Prostate gland (tissue), 2 donors: Measurements from ENCODE around the gene COG5. TPM values are rescaled to one million over a fixed set of nuclear protein-coding genes. Genes with fewer than 3 reads are reported as not detected.

Experiments
- DNase-seq: peaks from one replicate; pipeline ENCODE4 v3.0.0-alpha.2; 2019; ENCODE audit warnings: low spot score
- H3K27ac ChIP-seq, 2 donors: fragments of 200-600 bp; sonication (generic); 2 replicates each; pipeline ENCODE4 v1.5.1; 2017 to 2019
- H3K27me3 ChIP-seq: fragments of 200-600 bp; sonication (generic); replicated peaks from 2 replicates; pipeline ENCODE4 v1.5.1; 2019; ENCODE audit not compliant: insufficient read depth
- H3K36me3 ChIP-seq, 2 donors: fragments of 200-600 bp; sonication (generic); 1 replicate in 1 of 2; 2 replicates in 1 of 2; pipeline versions ENCODE4 v1.5.1 to v1.8.1; 2017 to 2019
- H3K4me1 ChIP-seq: fragments of 200-600 bp; sonication (generic); replicated peaks from 2 replicates; pipeline ENCODE4 v1.5.1; 2019
- H3K4me3 ChIP-seq, 2 donors: fragments of 200-600 bp; sonication (generic); 2 replicates each; pipeline ENCODE4 v1.5.1; 2017 to 2019
- H3K9me3 ChIP-seq: fragments of 200-600 bp; sonication (generic); 2 replicates; pipeline ENCODE4 v1.5.1; 2017
- POLR2A ChIP-seq: fragments of 450-650 bp; IDR thresholded peaks from one replicate; pipeline ENCODE4 v1.6.1; 2016; ENCODE audit warnings: antibody characterized with exemption, mild to moderate bottlenecking
- POLR2AphosphoS5 ChIP-seq: sonication (generic); formaldehyde crosslinking; IDR thresholded peaks from one replicate; pipeline ENCODE4 v1.6.1; 2017; ENCODE audit warnings: antibody characterized with exemption
- WGBS: methylation state at CpG from one replicate; pipeline ENCODE4 v1.1.5; 2018; 5-methylcytosine and 5-hydroxymethylcytosine counted together
- intact Hi-C: fragments of 100-400 bp; cut with DNase I; formaldehyde crosslinking; loops from one replicate; pipeline ENCODE4 v1.14.2; 2022
- total RNA-seq, 2 donors: library from RNA; depleted of rRNA; stranded (reverse); fragments of >200 nt; gene quantifications; one replicate each; pipeline ENCODE4 v1.1.0, GENCODE V29; 2016
- TF ChIP-seq, protein P1 (sequence below), 4 experiments: fragments of 200-600 bp in 2 of 4; fragments of 450-650 bp in 2 of 4; sonication (generic) in 2 of 4; IDR thresholded peaks; 1 replicate in 3 of 4; 2 replicates in 1 of 4; pipeline ENCODE4 v1.5.1; 2016 to 2019; ENCODE audit warnings: antibody characterized with exemption in 4 of 4, mild to moderate bottlenecking in 2 of 4, moderate library complexity in 2 of 4

The COG5 gene
- total RNA-seq, 2 donors from 2014 or later, result 35.1 to 86.4 TPM

DNA sequence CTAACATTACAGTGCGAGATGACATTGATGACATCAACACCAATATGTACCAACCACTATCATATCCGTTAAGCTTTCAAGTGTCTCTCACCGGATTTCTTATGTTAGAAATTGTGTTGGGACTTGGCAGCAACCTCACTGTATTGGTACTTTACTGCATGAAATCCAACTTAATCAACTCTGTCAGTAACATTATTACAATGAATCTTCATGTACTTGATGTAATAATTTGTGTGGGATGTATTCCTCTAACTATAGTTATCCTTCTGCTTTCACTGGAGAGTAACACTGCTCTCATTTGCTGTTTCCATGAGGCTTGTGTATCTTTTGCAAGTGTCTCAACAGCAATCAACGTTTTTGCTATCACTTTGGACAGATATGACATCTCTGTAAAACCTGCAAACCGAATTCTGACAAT is 89.6 kb downstream of the COG5 start:
- TF ChIP-seq POLR2A (no peak), POLR2AphosphoS5 (no peak)
- TF ChIP-seq, protein P1, sequence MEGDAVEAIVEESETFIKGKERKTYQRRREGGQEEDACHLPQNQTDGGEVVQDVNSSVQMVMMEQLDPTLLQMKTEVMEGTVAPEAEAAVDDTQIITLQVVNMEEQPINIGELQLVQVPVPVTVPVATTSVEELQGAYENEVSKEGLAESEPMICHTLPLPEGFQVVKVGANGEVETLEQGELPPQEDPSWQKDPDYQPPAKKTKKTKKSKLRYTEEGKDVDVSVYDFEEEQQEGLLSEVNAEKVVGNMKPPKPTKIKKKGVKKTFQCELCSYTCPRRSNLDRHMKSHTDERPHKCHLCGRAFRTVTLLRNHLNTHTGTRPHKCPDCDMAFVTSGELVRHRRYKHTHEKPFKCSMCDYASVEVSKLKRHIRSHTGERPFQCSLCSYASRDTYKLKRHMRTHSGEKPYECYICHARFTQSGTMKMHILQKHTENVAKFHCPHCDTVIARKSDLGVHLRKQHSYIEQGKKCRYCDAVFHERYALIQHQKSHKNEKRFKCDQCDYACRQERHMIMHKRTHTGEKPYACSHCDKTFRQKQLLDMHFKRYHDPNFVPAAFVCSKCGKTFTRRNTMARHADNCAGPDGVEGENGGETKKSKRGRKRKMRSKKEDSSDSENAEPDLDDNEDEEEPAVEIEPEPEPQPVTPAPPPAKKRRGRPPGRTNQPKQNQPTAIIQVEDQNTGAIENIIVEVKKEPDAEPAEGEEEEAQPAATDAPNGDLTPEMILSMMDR (IDR thresholded peaks at IDR 0.05), result no peak
- Histone ChIP-seq H3K4me3 (no peak overlapping the region), H3K27ac (no peak overlapping the region), H3K4me1 (no peaks in the 10 kb centered on the region), H3K36me3 (no peaks in the 10 kb centered on the region), H3K9me3 (no peaks in the 10 kb centered on the region), H3K27me3 (no peaks in the 10 kb centered on the region)
- intact Hi-C loops, result no loop called here
- 84% methylated on average over 5 of the region's 5 CpGs for WGBS
- no peak for DNase-seq

DNA sequence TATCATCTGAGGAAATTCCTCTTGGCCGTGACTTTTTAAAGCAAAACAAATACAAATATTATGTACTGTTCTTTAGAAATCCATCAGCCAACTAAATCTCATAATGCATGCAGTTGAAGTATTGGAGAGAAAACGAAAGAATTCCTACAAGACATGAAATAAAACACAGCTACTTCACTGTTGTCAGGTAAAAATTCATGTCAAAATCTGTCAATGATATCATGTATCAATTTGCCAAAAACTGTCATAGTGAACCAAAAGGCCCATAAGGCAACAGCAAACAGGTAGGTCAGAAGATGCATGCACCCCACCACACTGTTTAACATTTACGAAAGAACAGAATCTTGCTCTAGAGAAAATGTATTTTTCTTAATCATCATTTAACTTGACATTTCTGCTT is 91.6 kb downstream of the COG5 start:
- Histone ChIP-seq H3K4me3 (no peak overlapping the region), H3K27ac (no peak overlapping the region), H3K9me3 (no peaks in the 10 kb centered on the region), H3K27me3 (no peaks in the 10 kb centered on the region), H3K36me3 (no peaks in the 10 kb centered on the region), H3K4me1 (no peaks in the 10 kb centered on the region)
- DNase-seq, result no peak
- intact Hi-C loops, result no loop called here
- WGBS, result 65% methylated on average over 3 of the region's 3 CpGs
- TF ChIP-seq, protein P1 (IDR thresholded peaks at IDR 0.05), result no peak
- TF ChIP-seq POLR2AphosphoS5 (no peak), POLR2A (no peak)

DNA sequence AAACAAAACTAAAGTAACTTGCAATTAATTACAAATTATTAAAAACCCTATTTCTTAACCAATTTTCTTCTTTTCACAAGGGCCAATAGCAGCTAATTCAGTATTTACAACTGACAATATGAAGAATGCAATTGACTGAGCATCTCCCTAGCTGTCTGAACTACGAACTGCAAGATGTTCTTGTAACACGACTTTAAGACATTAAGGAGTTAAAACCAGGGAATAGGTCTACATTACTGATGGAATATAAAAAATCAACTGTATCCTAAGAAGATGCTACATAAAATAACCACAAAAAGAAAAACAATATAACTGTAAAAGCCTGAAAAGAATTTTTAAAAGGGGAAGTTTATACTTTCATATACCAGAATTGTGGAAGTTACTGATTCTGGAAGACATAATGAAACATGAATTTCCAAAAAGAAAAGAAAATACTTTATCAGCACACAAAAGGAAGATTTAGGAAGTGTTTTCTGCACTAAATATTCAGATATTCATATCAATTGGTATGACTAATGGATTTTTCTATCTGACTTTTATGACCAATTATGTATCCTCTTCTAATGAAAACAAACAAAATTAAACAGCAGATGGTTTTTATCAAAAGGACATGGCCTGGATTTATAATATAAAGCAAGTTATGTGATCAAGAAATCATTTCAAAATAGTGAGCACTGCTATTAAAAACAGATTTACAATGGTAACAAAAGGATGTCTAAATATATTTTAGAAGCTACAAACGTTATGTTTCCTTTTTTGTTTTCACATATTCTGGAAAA is 92.2 kb downstream of the COG5 start:
- Histone ChIP-seq H3K4me1 (no peaks in the 10 kb centered on the region), H3K27ac (no peak overlapping the region), H3K4me3 (no peak overlapping the region), H3K27me3 (no peaks in the 10 kb centered on the region), H3K36me3 (no peaks in the 10 kb centered on the region), H3K9me3 (no peaks in the 10 kb centered on the region)
- intact Hi-C loops, result no loop called here
- WGBS, result 65% methylated on average over 3 of the region's 3 CpGs
- no peak for TF ChIP-seq POLR2A
- no peak for TF ChIP-seq POLR2AphosphoS5
- TF ChIP-seq, protein P1 (IDR thresholded peaks at IDR 0.05), result no peak
- DNase-seq, result no peak

DNA sequence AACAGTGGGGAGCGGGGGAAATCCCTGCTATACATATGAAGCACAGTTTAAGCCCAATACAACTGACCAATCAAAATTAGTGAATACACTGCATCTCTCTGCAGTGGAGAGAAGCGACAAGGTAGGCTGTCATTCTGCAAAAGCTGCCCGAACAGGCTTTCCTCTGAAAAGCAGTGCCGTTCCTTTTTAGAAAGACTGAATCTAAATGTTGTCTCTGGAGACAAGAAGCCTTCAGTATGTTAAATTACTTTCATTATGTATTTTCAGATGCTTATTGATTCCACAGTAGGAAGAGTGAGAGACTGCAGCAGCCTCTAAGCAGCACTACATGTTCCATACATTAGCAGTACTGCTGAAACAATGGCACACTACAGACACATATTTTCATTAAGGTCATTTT is 93.8 kb downstream of the COG5 start, which contains the start of gene GPR22:
GPR22 (plus strand) TSS at position 129 of the 400 bp plus-strand sequence. CDS start 4,004 bp downstream, outside the sequence.
- H3K27me3 ChIP-seq, result no peaks in the 10 kb centered on the region
- no peak within 1 kb of the TSS for H3K4me3 ChIP-seq
- TF ChIP-seq POLR2AphosphoS5 (no peak), POLR2A (no peak)
- TF ChIP-seq, protein P1 (IDR thresholded peaks at IDR 0.05), result no peak
- no peaks in the 10 kb centered on the region for H3K9me3 ChIP-seq
- H3K4me1 ChIP-seq, result no peaks in the 10 kb centered on the region
- 62% methylated on average over 4 of the region's 4 CpGs for WGBS
- H3K36me3 ChIP-seq, result no peaks in the 10 kb centered on the region
- no peak for DNase-seq
- intact Hi-C loops, result loop anchor here (5.0 to 10.0 kb wide), 2 partner anchors 265 to 677 kb away; no protein-coding TSS in a partner anchor
- no peak within 1 kb of the TSS for H3K27ac ChIP-seq

DNA sequence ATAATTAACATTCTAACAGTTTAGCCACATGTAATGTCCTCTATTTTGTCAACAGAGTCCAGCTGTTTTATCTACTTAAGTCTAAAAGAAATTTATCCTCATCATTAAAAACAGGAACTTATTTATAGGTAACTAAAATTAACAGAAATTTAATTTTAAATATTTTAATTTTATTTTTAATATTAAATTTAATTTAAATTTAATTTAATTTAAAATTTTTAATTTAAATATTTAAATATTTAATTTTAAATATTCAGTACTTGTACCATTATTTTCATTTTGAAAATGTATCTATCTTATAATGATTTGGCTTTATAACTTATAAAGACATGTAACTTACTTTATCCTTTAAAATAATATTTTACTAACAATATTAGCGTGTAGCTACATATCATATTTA is 94.9 kb downstream of the COG5 start:
- Histone ChIP-seq H3K27me3 (no peaks in the 10 kb centered on the region), H3K9me3 (no peaks in the 10 kb centered on the region), H3K36me3 (no peaks in the 10 kb centered on the region), H3K4me1 (no peaks in the 10 kb centered on the region), H3K4me3 (no peak overlapping the region), H3K27ac (no peak overlapping the region)
- intact Hi-C loops, result loop anchor here (5.0 to 10.0 kb wide), 2 partner anchors 264 to 678 kb away; no protein-coding TSS in a partner anchor
- WGBS, result 98% methylated on average over 1 of the region's 1 CpG
- TF ChIP-seq POLR2AphosphoS5 (no peak), POLR2A (no peak)
- TF ChIP-seq, protein P1 (IDR thresholded peaks at IDR 0.05), result no peak
- DNase-seq, result no peak
